B cell (primary cell): ENCODE data around the gene ANKRD42.

Experiments
- EZH2 ChIP-seq: IDR thresholded peaks from 2 replicates; pipeline ENCODE4 v1.6.1; 2012; ENCODE audit warnings: borderline replicate concordance, low read depth, mild to moderate bottlenecking, moderate library complexity, low read length; ENCODE audit not compliant: insufficient read depth, poor library complexity, severe bottlenecking
- TF ChIP-seq, protein P1 (sequence below): fragments of 200-600 bp; IDR thresholded peaks from one replicate; pipeline ENCODE4 v1.8.0; 2022; ENCODE audit warnings: antibody characterized with exemption, mild to moderate bottlenecking

GRCh38 chr11:83170865-83171264, 22.6 kb upstream of the ANKRD42 start:
- no peak for TF ChIP-seq EZH2
- TF ChIP-seq, protein P1, sequence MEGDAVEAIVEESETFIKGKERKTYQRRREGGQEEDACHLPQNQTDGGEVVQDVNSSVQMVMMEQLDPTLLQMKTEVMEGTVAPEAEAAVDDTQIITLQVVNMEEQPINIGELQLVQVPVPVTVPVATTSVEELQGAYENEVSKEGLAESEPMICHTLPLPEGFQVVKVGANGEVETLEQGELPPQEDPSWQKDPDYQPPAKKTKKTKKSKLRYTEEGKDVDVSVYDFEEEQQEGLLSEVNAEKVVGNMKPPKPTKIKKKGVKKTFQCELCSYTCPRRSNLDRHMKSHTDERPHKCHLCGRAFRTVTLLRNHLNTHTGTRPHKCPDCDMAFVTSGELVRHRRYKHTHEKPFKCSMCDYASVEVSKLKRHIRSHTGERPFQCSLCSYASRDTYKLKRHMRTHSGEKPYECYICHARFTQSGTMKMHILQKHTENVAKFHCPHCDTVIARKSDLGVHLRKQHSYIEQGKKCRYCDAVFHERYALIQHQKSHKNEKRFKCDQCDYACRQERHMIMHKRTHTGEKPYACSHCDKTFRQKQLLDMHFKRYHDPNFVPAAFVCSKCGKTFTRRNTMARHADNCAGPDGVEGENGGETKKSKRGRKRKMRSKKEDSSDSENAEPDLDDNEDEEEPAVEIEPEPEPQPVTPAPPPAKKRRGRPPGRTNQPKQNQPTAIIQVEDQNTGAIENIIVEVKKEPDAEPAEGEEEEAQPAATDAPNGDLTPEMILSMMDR = no peak
